NCI-H69 (cell line): Measurements from ENCODE around the gene PRKCH.
A peak's percentile ranks its signal among the peaks of the same experiment; 100 is the strongest.

Experiments used
- DNase-seq: peaks from one replicate; lab custom pipeline; 2025; lab: John Stamatoyannopoulos, UW

PRKCH gene

DNA sequence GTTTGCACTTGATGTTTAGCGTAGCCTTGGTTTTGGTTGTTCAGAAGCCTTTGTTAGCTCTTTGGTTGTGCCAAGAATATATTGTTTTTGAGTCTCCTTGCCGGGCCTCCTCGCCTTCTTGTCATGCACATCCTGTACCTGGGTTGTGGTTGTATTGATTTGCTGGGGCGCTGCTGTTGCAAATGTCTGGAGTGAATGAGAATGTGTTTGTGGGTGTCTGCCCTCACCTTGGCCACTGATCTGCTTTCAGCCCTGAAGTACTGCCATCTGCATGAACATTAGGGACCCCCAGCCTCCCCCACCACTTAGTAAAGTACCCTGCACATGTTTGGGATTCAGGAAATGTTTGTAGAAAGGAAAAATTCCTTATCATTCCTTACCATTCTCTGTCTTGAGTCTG lies 16.5 kb downstream of the PRKCH start:
- no peak for DNase-seq

DNA sequence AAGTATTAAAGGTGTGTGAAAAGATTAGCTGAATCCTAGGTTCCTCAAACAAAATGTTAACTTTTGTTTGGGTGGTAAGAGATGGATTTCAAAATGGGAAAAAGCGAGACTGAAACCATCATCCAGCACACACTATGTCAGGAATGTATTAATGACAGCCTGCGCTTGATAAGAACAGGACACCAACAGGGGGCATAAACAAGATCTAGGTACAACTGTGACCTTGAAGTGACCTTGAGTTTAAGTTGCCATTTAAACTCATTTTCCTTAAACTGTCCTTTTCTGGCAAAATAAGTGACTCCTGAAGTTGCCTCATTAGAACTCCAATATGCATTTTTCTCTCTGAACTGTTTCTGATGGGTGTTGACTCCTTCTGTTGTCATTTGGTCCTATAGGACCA lies 17.1 kb downstream of the PRKCH start:
- DNase-seq = no peak

DNA sequence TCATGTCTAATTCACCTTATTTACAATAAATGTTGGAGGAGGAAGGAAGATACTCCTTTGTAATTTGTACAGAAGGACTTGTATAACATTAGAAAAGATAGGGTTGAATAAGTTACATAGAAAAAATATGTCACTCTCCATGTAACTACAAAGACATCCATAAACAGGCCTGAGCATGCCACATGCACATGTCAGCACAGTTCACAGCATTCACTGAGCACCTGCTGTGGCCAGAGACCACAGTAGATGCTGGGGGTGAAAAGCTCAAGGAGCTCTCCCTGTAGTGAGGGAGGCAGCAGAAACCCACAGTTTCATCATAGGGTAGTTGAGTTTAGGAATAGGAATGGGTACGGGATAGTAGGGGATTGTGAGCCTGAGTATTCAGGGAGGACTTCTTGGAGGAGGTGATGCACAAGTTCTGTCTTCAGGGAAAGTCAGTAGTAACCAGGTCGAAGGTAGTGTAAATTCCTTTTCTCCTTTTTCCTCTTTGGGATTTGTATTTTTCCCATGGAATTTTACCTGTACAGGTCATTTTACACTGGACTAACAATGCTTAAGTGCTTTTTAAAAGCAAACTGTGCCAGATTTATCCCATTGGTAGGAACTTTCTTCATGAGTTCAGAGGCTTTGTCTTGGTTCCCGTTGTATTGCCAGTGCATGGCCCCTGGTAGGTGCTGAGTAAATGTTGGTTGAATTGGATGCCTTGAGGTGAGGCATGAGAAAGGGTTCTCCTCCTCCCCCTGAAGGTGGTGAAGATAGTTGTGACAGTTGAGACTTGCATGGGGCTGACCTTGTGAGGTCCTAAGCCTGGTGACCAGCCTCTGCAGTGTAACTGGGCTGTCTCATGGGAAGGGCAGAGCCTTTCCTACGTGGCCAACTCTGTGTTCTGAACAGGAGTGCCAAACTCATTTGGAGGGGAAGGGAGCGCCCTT lies 20.2 kb downstream of the PRKCH start:
- no peak for DNase-seq

DNA sequence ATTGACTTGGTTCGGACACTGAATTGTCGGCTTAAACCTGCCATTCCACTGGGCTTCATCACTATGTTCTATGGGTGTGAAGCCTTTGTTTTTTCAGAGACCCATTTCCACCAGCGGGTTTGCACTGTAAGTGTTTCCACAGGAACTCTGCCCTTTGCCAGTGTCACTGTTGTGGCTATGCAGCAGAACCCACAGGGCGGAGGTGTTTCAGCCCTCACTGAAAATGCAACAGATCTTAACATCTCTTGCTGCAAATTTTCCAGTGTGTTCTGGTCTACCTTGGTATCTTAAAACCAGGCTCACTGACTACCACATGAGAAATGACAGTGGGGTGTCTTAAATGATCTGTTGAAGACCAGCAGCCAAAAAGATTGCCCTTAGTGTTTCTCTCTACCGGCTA lies 21.1 kb downstream of the PRKCH start:
- no peak for DNase-seq

DNA sequence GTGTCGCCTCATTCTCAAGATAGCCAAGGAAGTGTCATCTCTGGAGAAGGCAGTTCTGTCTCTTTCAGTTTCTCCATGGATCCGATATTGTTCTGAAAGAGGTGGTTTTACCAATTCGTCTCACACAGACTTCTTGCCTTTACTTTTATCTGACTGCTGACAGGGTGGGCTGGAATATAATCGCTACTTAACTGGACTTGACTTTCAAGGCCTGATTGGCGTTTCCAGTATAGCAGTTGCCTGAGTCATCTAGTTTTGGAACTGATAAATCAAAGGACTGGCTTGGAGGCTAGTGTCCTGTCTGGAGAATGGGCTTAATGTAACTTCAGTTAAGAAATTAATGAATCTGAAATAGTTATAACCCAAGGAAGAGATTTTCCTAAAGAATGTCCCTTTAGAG lies 21.6 kb downstream of the PRKCH start:
- DNase-seq = no peak

DNA sequence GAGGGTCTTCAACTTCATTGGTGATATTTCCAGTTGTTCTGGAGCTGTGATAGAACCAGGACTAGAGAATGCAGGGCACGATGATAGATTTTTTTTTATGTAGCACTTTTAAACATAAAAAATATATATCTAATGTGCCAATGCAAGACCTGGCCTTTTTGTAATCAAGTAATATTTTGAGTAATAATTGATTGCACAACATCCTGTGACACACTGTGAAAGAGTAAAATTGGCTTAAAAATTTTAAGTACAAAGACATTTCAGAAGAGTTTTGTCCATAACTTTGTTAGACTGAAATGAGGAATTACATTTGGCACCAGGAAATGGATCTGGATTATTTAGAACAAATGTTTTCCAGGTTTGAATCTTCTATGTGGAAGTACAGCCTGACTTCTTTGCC lies 22.1 kb downstream of the PRKCH start:
- no peak for DNase-seq

DNA sequence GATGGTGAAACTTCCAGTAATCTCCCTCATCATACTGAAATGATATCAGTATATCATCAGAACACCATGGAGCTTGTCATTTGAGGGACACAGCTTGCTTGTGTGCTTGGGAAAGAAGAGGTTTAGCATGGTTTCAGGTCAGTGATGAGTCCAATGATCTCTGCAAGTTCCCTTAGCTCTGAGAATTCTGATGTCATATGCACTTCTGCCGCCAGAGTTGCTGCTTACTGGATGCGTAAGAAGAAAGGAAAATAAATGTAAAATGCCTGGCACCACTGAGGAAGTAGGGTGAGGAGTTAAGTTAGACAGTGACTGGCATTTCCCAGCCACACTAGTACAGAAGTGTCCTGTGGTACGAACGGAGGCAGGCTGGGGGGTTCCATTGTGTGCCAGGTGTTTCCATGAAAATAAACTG lies 22.6 kb downstream of the PRKCH start:
- DNase-seq = no peak

DNA sequence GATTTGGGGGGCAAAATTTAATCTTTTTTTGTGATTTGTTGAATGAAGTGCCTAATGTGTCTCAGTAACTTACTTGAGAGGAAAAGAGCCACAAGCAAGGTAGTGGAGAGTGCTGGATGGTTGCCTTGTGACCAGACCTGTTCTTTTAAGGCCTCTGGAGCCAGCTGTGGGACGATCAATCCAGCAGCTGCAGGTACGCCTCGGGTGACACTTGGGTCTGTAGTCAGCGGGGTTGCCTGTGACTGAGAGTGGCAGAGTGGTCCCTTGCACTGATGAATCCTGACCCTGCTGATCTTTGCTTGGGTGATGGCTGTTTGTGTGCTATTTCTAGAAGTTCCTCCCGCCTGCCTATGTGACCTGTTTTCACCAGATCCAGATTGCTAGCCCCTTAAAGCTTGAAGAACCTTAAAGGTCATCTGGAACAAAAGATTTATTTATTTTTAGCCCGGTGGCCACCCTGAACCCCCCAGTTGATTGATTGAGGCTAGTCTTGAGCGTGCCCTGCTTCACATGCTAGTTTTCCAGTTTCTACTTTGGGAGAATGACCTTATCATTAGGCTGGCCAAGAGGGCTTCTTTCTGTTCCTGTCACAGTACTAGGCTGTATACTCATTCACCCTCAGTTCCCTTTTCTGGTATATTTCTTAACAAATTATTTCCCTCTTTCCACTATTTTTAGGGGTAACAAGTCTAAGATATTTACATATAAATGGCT lies 23.2 kb downstream of the PRKCH start:
- no peak for DNase-seq

DNA sequence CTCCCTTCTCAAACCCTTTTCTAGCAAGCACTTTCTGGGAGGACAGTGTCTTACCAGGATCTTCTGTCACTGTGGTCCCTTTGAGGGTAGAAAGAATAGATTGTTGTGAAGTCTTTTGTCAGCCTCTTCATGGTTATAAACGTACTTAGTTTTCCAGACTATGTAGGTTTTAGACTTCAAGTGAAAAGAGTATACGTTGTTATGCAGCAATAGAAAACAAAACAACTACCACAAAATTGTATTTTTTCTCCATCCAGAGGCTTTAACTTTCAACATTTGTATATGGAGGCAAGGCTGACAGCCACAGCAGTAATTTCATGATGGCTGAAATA lies 23.7 kb downstream of the PRKCH start:
- DNase-seq = no peak

DNA sequence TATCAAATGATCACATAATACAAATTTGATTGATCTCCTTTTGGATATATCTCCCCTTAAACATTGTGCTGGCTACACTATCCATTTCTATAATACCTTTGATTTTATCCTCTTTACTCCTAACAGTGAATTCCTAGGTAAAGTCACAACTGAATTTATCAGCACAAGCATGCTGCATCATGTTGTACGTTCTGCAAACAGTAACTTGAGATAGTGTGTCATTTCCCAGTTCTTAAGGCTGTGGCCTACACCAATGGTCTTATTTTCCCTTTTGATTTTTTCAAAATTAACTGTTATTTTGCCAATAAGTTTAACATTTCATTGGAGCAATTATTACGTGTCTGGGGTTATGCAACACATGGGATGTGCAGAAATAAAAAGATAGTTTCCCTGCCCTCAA lies 24.8 kb downstream of the PRKCH start:
- DNase-seq = no peak

DNA sequence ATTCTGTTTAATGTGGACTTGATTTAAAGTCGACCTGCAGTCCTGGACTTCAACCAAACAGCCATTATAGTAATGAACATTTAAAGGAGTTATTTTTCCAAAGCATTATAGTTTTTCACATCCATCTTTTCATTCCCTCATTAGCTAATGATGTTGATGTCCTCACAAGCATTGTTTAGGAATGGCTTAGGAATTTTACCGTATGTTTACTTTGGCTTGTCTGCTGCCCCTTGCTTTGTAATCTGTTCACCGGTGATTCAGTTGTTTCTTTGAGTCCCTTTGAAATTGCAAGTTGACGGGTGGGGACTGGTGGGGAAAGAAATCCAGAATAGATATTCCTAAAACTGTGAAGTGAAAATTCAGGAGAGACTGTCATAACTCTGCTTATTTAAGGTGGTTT lies 25.4 kb downstream of the PRKCH start:
- DNase-seq = peak; percentile 42

DNA sequence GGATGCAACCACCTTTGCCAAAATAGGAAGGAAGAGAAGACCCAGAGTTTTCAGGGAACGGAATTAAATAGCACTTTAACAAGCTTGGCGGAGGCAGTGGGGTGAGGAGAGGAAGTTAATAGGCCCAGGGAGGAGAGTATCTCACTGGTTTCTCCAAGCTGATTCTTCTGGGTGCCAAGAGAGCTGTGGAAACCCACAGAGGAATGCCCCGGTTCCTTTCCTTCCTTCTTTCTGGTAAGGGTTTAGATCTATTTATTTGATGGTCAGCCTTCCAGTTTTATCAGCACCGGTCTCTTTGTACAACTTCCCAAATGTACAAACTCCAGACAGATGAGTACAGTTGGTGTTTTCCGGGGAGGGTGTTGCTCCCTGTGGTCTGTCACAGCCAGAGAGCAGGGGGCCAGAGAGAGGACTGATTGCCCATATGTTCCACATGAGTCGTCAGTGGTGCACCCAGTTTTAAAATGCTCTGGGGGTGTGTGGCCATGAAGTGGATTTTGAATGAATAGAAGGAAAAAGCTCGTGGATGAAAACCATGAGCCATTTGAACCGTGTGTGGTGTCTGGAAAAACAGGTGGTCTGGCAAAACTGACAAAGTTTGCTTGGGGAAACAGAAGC lies 26.6 kb downstream of the PRKCH start:
- no peak for DNase-seq

DNA sequence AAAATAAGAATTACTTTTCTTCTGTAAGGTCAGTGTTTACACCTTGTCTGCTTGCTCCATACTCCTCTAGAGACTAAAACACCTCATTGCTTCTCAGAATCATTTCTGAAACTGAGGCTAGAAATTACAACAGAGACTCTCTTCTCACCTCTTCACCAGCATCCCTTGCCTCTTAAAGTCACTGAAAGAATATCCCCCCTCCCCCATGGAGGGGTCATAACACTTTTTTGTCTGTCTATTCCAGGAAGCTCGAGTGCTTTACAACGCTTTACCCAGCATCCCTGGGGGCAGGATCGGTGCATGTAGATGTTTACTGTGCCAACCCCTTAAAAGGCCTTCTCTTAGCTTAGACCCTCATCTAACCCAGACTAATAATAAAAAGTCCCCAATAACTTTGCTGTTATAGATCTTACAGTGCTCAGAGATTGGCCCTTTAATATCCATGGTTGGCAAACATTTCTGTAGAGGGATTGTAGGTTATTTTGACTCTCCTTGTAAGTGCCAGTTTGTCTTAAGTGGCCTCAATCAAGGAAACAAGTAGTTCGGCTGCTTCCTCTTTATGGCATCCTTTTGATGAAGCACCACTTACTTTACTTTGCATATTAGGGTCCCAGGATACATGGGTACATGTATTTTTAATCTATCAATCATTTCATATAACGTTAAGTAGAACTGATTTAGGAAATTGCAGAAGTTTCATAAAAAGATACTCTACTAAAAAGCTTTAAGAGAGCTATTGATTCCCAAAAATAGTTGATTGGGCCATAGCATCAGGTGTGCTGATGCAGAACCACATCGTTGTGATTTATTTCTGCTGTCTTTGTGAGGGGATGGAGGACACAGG lies 29.3 kb downstream of the PRKCH start:
- no peak for DNase-seq

DNA sequence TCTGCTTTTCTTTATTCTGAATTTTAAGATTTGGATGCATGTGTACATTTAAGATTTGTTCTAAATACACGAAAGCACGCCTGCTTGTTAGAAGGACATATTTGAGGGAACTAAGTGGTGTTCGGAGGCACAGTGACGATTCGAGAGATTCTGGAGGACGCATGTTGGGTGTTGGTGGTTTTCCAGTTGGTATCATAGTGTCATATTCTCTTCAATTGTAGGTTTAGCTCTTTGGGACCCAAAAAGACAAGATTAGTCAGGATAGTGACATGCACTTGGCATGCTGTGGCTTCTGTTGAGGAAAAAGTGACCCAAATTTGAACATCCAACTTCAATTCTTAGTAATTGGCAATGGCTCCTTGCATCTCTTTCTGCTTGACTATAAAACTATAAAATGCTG lies 30.1 kb downstream of the PRKCH start:
- DNase-seq = no peak

DNA sequence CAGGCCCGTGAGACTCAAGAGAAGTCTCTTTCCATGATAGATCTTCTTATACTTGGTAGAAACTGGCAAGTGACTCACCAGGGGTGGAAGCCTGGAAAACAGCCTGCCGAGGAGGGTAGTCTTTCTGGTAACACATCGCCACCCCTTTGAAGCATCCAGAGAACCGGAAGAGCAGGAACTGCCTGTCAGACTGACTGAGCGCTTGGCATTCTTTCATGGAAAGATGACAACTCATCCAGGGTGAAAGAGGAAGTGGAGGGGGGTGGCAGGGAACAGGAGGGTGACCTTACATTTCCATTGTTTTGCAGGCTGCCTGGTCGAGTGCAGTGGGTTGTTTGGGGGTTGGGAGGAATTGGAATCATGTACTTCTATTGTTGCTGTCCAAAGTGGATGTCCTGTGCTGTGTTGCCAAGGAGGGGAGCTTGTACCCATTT lies 34.5 kb downstream of the PRKCH start:
- peak; percentile 47 for DNase-seq

DNA sequence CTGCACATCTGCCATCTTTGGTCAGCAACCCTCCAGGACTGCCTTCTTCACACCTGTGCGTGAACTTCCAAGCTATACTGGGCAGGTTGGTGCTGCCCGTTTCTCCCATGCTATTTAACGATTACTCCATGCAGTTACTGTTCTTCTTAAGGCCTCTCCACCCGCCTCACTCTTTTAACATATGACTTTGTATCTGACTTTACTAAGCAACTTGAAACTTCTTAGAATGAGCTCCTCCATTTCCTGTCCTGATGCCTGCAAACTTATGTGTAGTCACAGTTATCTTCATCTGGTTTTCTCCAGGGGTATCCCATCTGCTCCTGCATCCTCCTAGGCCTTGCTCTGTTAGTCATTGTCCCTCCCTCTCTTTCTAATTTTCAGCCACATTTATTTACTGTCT lies 35.7 kb downstream of the PRKCH start:
- no peak for DNase-seq

DNA sequence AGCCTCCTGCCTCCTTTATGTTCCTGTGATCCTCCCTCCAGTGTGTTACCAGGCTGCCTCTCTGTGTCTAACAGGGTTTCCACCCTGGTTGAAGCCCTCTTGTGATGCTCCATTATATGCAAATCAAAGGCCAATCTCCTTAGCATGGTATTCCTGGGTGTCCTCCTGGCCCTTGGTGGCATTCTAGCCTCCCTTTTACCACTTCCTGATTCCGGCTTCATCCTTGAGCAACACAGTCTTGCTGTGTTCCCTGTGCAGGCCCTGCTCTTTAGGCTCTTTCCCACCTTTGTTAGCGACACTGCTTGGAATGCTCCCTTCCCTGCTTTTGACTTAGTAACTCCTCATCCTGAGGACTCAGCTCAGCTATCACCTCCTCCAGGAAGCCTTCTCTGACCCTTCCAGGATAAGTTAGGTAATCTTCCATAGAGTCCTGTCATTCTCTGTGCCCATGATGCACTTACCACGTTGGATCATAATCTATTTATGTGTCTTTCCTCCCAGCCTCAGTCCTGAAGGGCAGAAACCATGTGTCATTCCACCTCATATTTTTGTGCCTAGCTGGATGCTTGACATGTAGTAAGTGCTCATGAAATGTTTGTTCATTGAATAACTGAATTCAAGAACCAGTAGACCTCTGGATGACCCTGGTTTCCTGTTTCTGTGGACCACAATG lies 37.3 kb downstream of the PRKCH start:
- no peak for DNase-seq

DNA sequence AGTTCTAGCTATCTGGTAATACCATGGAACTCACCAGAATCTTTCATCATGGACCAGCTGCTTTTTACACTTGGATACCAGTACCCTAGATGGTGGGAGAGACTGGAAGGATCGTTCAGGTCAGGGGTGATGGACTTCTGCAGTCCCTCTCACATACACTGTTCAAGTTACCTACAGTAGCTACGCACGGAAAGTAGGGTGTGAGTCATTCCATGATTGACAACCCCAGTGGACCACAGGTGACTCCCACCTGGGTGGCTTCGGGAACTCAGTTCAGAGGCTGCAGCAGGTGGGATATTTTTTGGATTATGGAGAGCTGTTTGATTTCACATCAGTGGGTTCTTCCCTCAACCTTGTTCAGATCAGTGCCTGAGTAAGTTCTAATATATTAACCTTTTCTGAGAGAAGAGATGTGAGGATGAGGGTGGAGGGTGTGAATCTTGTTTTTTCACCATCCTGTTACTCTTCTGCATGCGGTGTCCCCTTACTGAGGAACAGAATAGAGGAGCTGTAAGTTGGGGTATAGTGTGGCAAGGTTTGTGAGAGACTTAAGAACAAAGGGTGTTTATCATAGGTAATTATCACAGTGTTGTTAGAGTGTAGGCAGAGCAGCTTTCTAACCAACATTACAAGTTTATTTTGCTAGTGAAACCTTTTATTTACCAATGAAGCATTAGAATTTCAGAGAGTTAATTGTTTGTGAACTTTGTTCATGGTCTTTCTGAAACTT lies 39.6 kb downstream of the PRKCH start:
- peak; percentile 13 for DNase-seq

DNA sequence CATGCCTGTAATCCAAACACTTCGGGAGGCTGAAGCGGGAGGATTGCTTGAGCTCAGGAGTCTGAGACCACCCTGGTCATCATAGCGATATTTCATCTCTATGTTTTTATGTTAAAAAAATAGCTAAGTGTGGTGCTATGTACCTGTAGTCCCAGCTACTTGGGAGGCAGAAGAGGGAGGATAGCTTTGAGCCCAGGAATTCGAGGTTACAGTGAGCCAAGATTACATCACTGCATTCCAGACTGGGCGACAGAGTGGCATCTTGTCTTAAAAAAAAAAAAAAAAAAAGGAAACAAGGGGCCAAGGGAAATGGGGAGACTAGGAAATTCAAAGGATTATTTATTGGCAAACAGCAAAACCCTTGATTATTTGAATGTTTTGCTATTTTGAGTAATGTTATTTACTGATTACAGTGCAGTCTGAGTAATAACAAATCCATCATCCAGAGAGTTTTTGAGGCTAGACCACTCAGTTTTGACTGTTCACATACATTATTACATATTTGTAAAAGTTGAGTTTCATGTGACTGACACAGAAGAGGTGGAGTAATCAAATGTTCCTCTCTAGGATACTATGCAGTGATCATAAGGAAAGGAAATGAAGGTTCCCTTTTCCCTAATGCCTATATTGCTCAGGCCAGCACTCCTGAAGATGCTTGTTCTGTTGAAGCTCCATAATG lies 40.8 kb downstream of the PRKCH start:
- no peak for DNase-seq

DNA sequence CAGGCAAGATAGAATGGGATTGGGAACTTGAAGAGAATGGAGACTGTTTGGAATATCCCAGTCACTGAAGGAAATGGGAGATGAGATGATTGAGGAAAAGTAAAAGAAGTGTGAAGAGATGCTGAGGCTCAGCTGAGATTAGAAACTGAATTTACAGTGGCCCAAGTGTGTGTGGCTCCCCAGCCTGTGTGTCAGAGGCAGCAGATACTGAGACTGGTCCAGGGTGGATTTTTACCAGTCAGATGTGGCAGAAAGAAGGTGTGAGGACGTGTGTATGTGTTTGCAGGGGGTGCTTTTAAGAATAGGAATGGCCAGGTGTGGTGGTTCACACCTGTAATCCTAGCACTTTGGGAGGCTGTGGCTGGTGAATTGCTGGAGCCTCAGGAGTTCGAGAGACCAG lies 42.9 kb downstream of the PRKCH start:
- no peak for DNase-seq
